HepG2 (cell line): Measurements from ENCODE around the gene TAP1. TPM values are rescaled to one million over a fixed set of nuclear protein-coding genes. Genes with fewer than 3 reads are reported as not detected.
A peak's percentile ranks its signal among the peaks of the same experiment; 100 is the strongest.

Experiments
- DNMT1 ChIP-seq: sonication (generic); formaldehyde crosslinking; IDR thresholded peaks from 2 replicates; pipeline ENCODE4 v1.5.1; 2020; ENCODE audit warnings: mild to moderate bottlenecking, missing genetic modification reagents
- ELF1 ChIP-seq: sonication (generic); formaldehyde crosslinking; IDR thresholded peaks from 2 replicates; pipeline ENCODE4 v1.4.0; 2020; ENCODE audit warnings: missing genetic modification reagents
- FOSL1 ChIP-seq: sonication (generic); formaldehyde crosslinking; IDR thresholded peaks from 2 replicates; pipeline ENCODE4 v1.9.0; 2021; ENCODE audit warnings: missing genetic modification reagents, borderline replicate concordance
- GABPA ChIP-seq, 2 experiments: IDR thresholded peaks; 2 replicates each; pipeline ENCODE4 v1.6.1; 2011 to 2016; ENCODE audit warnings: low read depth in 2 of 2, low read length in 1 of 2, missing biosample characterization in 1 of 2, missing genetic modification characterization in 1 of 2
- GATAD1 ChIP-seq: IDR thresholded peaks from 2 replicates; pipeline ENCODE4 v1.6.1; 2016; ENCODE audit warnings: missing genetic modification reagents, missing compliant biosample characterization
- NCOA1 ChIP-seq: sonication (generic); formaldehyde crosslinking; IDR thresholded peaks from 2 replicates; pipeline ENCODE4 v1.9.0; 2021; ENCODE audit warnings: missing genetic modification reagents
- SRSF9 ChIP-seq: fragments of 200-400 bp; formaldehyde crosslinking; IDR thresholded peaks from 2 replicates; pipeline ENCODE4 v1.6.1; 2018; ENCODE audit warnings: borderline replicate concordance, mild to moderate bottlenecking, low read depth, low read length; ENCODE audit not compliant: insufficient read depth, poor library complexity, severe bottlenecking
- TCF12 ChIP-seq, 2 experiments: fragments of 450-650 bp in 1 of 2; sonication (generic) in 1 of 2; formaldehyde crosslinking in 1 of 2; IDR thresholded peaks; 2 replicates each; pipeline versions ENCODE4 v1.6.1 to v1.8.0; 2017 to 2022; ENCODE audit warnings: antibody characterized with exemption in 1 of 2, mild to moderate bottlenecking in 1 of 2, missing genetic modification reagents in 1 of 2, moderate library complexity in 1 of 2
- ZNF367 ChIP-seq: sonication (generic); formaldehyde crosslinking; IDR thresholded peaks from 2 replicates; pipeline ENCODE4 v1.4.0; 2020; ENCODE audit warnings: missing genetic modification reagents, borderline replicate concordance
- ZNF383 ChIP-seq: sonication (generic); formaldehyde crosslinking; IDR thresholded peaks from 2 replicates; pipeline ENCODE4 v1.4.0; 2020; ENCODE audit warnings: missing genetic modification reagents, mild to moderate bottlenecking, borderline replicate concordance
- ZNF572 ChIP-seq: sonication (generic); formaldehyde crosslinking; IDR thresholded peaks from 2 replicates; pipeline ENCODE4 v1.5.1; 2020; ENCODE audit warnings: mild to moderate bottlenecking, missing genetic modification reagents
- ZNF629 ChIP-seq: sonication (generic); formaldehyde crosslinking; conservative IDR thresholded peaks from 2 replicates; pipeline ENCODE4 v1.5.0; 2020; ENCODE audit warnings: missing genetic modification reagents
- ZNF678 ChIP-seq: sonication (generic); formaldehyde crosslinking; IDR thresholded peaks from 2 replicates; pipeline ENCODE4 v1.4.0; 2020; ENCODE audit warnings: mild to moderate bottlenecking, missing genetic modification reagents
- ZNF737 ChIP-seq: sonication (generic); formaldehyde crosslinking; IDR thresholded peaks from 2 replicates; pipeline ENCODE4 v1.5.0; 2020; ENCODE audit warnings: missing genetic modification reagents, mild to moderate bottlenecking, borderline replicate concordance
- ZNF781 ChIP-seq: sonication (generic); formaldehyde crosslinking; IDR thresholded peaks from 2 replicates; pipeline ENCODE4 v1.5.1; 2020; ENCODE audit warnings: borderline replicate concordance, mild to moderate bottlenecking, missing genetic modification reagents; ENCODE audit errors: not compliant biosample characterization
- polyA plus RNA-seq, 8 experiments: library from polyadenylated mRNA; depleted of rRNA in 3 of 8; stranded (reverse) in 7 of 8; unstranded in 1 of 8; fragments of >200 nt; fragmentation: Illumina TruSeq in 4 of 8; extraction: Trizol in 4 of 8; gene quantifications; 2 replicates each; pipeline versions ENCODE4 v1.2.1 to v1.2.3, GENCODE V29; 2011 to 2016; ENCODE audit warnings: low read depth in 4 of 8, missing spikeins in 1 of 8, mixed read lengths in 1 of 8; ENCODE audit not compliant: insufficient read depth in 1 of 8
- total RNA-seq, 5 experiments: library from RNA; depleted of rRNA; stranded (reverse); fragments of >200 nt; fragmentation: Illumina TruSeq; extraction: Trizol; gene quantifications; 2 replicates each; pipeline ENCODE4 v1.2.3, GENCODE V29; 2016; ENCODE audit warnings: low read depth in 1 of 5
- TF ChIP-seq, protein P1 (sequence below): sonication (generic); formaldehyde crosslinking; IDR thresholded peaks from 2 replicates; pipeline ENCODE4 v1.8.1; 2023; ENCODE audit warnings: mild to moderate bottlenecking, moderate library complexity, missing genetic modification reagents
- TF ChIP-seq, protein P2 (sequence below): IDR thresholded peaks from 2 replicates; pipeline ENCODE4 v1.6.1; 2018; ENCODE audit warnings: missing genetic modification reagents
- TF ChIP-seq, protein P3 (sequence below): sonication (generic); formaldehyde crosslinking; IDR thresholded peaks from 2 replicates; pipeline ENCODE4 v1.4.0; 2020; ENCODE audit warnings: low read depth, mild to moderate bottlenecking, missing genetic modification reagents
- TF ChIP-seq, protein P4 (sequence below): sonication (generic); IDR thresholded peaks from 2 replicates; pipeline ENCODE4 v1.6.1; 2016; ENCODE audit warnings: low read depth, borderline replicate concordance
- TF ChIP-seq, protein P5 (sequence below): sonication (generic); formaldehyde crosslinking; IDR thresholded peaks from 2 replicates; pipeline ENCODE4 v1.5.0; 2020; ENCODE audit warnings: mild to moderate bottlenecking, missing genetic modification reagents

TAP1 gene
- total and polyA plus RNA-seq, 2 of the 13 experiments (the other 11 are each of a cell fraction or from before 2014, with no cell fraction given): 31.2 to 52.2 TPM

DNA sequence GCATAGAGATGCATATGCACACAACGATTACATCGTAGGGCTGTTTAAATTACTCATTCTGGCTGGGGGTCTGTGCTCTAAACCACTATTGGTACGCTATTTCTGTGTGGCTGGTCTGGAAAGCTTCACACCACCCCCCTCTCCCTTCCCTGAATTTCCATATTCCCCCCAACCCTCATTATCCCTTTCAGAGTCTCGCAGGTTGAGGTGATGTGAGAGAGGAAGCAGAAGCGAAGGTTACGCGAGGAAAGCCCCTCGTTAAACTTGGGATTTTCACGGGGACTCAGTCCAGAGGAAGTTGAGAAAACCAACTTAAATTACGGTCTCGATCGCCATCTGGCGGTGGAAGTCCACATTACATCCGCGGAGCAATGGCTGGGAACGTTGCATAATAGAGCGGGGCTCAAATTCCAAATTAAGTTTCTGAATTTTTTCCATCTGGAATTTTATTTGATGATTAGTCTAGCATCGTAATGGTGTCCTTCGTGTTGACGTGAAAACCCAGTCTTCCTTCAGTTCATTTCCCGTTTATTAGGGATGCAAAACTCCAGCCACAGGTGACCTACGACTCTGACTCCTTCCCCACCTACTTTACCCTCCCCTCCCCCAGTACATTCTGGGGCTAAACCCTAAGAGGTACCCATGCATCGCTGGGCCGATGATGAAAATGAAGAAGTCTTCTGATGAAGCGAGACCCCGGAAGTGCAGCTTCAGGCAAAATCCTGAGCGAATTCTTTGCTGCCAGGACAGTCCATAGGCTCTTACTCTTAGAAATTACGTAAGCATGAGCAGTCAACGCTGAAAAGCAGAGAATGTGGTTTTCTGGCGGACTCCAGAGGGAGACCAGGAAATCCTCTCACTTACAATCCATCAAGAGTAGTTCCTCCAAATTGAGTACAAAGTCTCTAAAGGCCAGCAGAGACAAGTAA, 56.4 kb downstream of the TAP1 start (continued):
- TF ChIP-seq ZNF629 (CRISPR knock-in tag) (no peak), FOSL1 (CRISPR knock-in tag) (no peak), DNMT1 (CRISPR knock-in tag) (no peak), NCOA1 (CRISPR knock-in tag) (no peak), ZNF737 (CRISPR knock-in tag) (no peak), GATAD1 (CRISPR knock-in tag) (0 out of 2 replicates have a peak, but pooled peaks have one; percentile 6), ZNF383 (CRISPR knock-in tag) (no peak), ZNF367 (CRISPR knock-in tag) (no peak), ZNF572 (CRISPR knock-in tag) (peak; percentile 64; the same call in 1 of the 2 replicates), ELF1 (CRISPR knock-in tag) (peak; percentile 71), TCF12 (IDR thresholded peaks at IDR 0.05) (no peak), TCF12 (CRISPR knock-in tag; IDR thresholded peaks at IDR 0.05) (no peak), SRSF9 (no peak), GABPA (IDR thresholded peaks at IDR 0.05; ENCODE audit: low read depth, low read length) (no peak), GABPA (CRISPR knock-in tag; IDR thresholded peaks at IDR 0.05; ENCODE audit: low read depth) (no peak), ZNF678 (CRISPR knock-in tag) (no peak), ZNF781 (CRISPR knock-in tag) (no peak)
- TF ChIP-seq, protein P1, sequence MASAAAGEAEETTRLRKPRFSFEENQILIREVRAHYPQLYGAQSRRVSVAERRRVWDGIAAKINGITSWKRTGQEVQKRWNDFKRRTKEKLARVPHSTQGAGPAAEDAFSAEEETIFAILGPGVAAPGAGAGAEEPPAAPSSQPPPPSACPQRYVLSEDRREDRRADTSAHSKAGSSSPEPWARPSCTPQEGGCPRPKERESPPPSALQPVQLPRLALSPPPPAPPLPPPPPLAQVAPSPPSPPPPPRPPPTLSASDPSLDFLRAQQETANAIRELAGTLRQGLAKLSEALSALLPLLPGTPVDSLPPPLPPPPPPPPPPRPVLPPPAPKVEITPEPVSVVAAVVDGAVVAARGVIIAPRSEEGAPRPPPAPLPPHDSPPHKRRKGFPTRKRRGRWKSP (CRISPR knock-in tag): peak; percentile 63
- TF ChIP-seq, protein P2, sequence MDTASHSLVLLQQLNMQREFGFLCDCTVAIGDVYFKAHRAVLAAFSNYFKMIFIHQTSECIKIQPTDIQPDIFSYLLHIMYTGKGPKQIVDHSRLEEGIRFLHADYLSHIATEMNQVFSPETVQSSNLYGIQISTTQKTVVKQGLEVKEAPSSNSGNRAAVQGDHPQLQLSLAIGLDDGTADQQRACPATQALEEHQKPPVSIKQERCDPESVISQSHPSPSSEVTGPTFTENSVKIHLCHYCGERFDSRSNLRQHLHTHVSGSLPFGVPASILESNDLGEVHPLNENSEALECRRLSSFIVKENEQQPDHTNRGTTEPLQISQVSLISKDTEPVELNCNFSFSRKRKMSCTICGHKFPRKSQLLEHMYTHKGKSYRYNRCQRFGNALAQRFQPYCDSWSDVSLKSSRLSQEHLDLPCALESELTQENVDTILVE: no peak
- TF ChIP-seq, protein P3, sequence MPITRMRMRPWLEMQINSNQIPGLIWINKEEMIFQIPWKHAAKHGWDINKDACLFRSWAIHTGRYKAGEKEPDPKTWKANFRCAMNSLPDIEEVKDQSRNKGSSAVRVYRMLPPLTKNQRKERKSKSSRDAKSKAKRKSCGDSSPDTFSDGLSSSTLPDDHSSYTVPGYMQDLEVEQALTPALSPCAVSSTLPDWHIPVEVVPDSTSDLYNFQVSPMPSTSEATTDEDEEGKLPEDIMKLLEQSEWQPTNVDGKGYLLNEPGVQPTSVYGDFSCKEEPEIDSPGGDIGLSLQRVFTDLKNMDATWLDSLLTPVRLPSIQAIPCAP (CRISPR knock-in tag): no peak
- TF ChIP-seq, protein P4, sequence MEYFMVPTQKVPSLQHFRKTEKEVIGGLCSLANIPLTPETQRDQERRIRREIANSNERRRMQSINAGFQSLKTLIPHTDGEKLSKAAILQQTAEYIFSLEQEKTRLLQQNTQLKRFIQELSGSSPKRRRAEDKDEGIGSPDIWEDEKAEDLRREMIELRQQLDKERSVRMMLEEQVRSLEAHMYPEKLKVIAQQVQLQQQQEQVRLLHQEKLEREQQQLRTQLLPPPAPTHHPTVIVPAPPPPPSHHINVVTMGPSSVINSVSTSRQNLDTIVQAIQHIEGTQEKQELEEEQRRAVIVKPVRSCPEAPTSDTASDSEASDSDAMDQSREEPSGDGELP: no peak
- TF ChIP-seq, protein P5, sequence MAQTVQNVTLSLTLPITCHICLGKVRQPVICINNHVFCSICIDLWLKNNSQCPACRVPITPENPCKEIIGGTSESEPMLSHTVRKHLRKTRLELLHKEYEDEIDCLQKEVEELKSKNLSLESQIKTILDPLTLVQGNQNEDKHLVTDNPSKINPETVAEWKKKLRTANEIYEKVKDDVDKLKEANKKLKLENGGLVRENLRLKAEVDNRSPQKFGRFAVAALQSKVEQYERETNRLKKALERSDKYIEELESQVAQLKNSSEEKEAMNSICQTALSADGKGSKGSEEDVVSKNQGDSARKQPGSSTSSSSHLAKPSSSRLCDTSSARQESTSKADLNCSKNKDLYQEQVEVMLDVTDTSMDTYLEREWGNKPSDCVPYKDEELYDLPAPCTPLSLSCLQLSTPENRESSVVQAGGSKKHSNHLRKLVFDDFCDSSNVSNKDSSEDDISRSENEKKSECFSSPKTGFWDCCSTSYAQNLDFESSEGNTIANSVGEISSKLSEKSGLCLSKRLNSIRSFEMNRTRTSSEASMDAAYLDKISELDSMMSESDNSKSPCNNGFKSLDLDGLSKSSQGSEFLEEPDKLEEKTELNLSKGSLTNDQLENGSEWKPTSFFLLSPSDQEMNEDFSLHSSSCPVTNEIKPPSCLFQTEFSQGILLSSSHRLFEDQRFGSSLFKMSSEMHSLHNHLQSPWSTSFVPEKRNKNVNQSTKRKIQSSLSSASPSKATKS (CRISPR knock-in tag): no peak
